ENCODE data around the gene SIRPA.

Gene SIRPA

GRCh38 chr20:1928154-1928553 is 32.9 kb downstream of the SIRPA start:
- no peak for TF ChIP-seq CTCF (IDR thresholded peaks at IDR 0.05; ENCODE audit: insufficient read depth, low read depth, low read length, missing control alignments)
- no peak for DNase-seq (ENCODE audit: low read depth)
- no peak overlapping the region for H3K4me3 ChIP-seq (ENCODE audit: low read depth, low read length)

GRCh38 chr20:1928782-1929181 is 33.6 kb downstream of the SIRPA start:
- no peak for DNase-seq (ENCODE audit: low read depth)
- H3K4me3 ChIP-seq (ENCODE audit: low read depth, low read length) = no peak overlapping the region
- no peak for TF ChIP-seq CTCF (IDR thresholded peaks at IDR 0.05; ENCODE audit: insufficient read depth, low read depth, low read length, missing control alignments)

GRCh38 chr20:1929460-1929859 is 34.3 kb downstream of the SIRPA start:
- DNase-seq (ENCODE audit: low read depth) = no peak
- no peak for TF ChIP-seq CTCF (IDR thresholded peaks at IDR 0.05; ENCODE audit: insufficient read depth, low read depth, low read length, missing control alignments)
- H3K4me3 ChIP-seq (ENCODE audit: low read depth, low read length) = no peak overlapping the region

GRCh38 chr20:1930165-1930564 is 35.0 kb downstream of the SIRPA start:
- TF ChIP-seq CTCF (IDR thresholded peaks at IDR 0.05; ENCODE audit: insufficient read depth, low read depth, low read length, missing control alignments) = no peak
- H3K4me3 ChIP-seq (ENCODE audit: low read depth, low read length) = no peak overlapping the region
- DNase-seq (ENCODE audit: low read depth) = no peak

GRCh38 chr20:1931830-1932229 is 36.6 kb downstream of the SIRPA start:
- no peak for DNase-seq (ENCODE audit: low read depth)
- TF ChIP-seq CTCF (IDR thresholded peaks at IDR 0.05; ENCODE audit: insufficient read depth, low read depth, low read length, missing control alignments) = no peak
- no peak overlapping the region for H3K4me3 ChIP-seq (ENCODE audit: low read depth, low read length)

GRCh38 chr20:1932971-1933370 is 37.8 kb downstream of the SIRPA start:
- no peak for DNase-seq (ENCODE audit: low read depth)
- no peak overlapping the region for H3K4me3 ChIP-seq (ENCODE audit: low read depth, low read length)
- TF ChIP-seq CTCF (IDR thresholded peaks at IDR 0.05; ENCODE audit: insufficient read depth, low read depth, low read length, missing control alignments) = no peak

- no peak for TF ChIP-seq CTCF (IDR thresholded peaks at IDR 0.05; ENCODE audit: insufficient read depth, low read depth, low read length, missing control alignments)
- H3K4me3 ChIP-seq (ENCODE audit: low read depth, low read length) = no peak overlapping the region
Measured at GRCh38 chr20:1933465-1933870, 38.3 kb downstream of the SIRPA start.

More at GRCh38 chr20:1933465-1933870, 38.3 kb downstream of the SIRPA start:
- no peak for DNase-seq (ENCODE audit: low read depth)
